HuH-7 (cell line): Measurements from ENCODE around the gene ACTG1.

ENCODE experiments used
- DNase-seq: peaks from one replicate; pipeline ENCODE4 v3.0.0; 2011; ENCODE audit warnings: low spot score

ACTG1 gene

DNA sequence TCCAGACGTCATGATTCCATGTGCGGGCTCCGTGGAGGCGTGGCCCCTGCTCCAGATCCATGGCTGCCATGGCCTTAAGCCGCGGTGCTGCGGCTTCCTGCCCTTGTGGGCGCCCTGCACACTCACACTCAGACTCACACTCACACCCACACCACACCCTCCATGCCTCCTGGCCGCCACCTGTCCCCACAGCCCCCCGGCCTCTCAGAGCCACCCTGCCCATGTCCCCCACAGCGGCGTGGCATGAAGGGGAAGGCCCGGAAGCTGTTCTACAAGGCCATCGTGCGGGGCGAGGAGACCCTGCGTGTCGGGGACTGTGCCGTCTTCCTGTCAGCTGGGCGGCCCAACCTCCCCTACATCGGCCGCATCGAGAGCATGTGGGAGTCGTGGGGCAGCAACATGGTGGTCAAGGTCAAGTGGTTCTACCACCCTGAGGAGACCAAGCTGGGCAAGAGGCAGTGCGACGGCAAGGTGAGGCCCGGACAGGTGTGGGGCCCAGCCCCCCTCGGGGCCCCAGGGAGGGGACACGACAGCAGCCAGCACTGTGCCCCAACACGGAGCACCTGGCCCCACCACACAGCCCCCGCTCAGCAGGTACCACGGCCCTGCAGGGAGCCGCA lies 50.0 kb downstream of the ACTG1 start:
- DNase-seq = no peak

DNA sequence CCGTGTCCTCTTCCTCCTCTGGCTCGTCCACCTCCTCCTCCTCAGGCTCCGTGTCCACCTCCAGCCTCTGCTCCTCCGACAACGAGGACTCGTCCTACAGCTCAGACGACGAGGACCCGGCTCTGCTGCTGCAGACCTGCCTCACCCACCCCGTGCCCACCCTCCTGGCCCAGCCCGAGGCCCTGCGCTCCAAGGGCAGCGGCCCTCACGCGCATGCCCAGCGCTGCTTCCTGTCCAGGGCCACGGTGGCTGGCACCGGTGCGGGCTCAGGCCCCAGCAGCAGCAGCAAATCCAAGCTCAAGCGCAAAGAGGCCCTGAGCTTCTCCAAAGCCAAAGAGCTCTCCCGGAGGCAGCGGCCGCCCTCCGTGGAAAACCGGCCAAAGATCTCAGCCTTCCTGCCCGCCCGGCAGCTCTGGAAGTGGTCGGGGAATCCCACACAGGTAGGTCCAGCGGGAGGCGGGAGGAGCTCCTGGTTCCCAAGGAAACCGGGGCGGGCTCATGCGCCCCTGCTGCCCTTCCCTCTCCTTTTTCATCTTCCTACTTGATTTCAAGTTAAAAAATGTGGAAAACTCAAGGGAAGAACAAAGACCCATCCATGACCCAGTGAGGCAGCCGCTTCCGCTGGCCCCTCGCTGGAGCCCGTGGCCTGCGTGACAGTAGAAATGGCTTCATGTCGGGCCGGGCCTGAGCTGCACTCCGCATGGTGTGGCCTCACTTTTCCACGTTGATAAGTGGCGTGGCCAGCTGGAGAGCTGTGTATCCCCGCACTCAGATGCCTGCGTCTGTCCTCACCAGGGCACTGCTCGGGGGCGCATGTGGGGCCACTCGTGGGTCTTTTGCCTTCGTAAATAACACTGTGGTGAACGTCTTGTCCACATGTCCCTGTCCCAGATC lies 50.7 kb downstream of the ACTG1 start:
- no peak for DNase-seq

DNA sequence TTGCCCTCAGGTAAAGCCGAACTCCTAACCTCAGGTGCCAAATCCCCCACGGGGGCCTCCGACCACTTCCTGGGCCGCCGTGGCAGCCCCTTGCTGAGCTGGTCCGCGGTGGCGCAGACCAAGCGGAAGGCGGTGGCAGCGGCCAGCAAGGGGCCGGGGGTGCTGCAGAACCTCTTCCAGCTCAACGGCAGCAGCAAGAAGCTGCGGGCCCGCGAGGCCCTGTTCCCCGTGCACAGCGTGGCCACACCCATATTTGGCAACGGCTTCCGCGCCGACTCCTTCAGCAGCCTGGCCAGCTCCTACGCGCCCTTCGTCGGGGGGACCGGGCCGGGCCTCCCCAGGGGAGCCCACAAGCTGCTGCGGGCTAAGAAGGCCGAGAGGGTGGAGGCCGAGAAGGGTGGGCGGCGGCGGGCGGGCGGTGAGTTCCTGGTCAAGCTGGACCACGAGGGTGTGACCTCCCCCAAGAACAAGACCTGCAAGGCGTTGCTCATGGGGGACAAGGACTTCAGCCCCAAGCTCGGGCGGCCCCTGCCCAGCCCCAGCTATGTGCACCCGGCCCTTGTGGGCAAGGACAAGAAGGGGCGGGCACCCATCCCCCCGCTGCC lies 51.6 kb downstream of the ACTG1 start:
- no peak for DNase-seq
